Stimulated activated CD4-positive, alpha-beta T cell treated with anti-CD3 and anti-CD28 coated beads, Interleukin-4, amount 100 ng/mL, for 24 hours (primary cell): Measurements from ENCODE around the gene SCARB1.

Experiments used
- DNase-seq: peaks from one replicate; pipeline ENCODE4 v3.0.0-alpha.2; 2020

The SCARB1 gene

DNA sequence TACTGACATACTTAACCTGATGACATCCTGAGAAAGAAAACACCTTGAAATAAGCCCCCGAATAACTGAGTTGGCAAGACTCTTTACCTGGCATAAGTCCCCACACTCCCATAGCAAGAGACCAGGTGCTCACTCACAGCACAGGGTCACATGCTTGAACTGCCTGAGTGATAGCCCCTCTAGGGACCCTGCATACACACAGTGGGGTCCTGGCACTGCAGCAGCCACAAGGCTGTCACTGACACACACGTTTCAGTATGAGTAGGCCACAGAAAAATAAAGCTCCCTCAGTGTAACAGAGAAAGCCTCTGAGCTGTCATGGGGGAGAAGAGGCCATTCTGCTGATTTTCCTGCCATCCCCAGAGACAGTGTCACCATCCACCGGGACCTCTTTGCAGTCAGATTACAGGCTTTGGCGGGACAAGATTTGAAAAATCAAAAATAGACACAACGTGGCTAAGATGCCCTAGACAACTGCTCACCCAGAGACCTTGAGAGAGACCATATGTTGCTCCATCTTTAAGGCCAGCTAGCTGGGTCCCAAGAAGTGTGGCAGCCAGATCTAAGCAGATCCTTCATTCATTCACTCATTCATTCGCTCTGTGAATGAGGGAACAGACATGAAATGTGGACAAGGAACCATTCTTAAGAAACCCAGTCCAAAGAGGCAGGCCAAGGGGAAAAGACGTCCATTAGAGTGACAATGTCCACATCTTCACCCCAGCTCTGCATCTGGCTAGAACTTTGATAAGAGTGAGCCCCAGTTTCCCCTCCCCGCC, 1.6 kb downstream of the SCARB1 start:
- no peak for DNase-seq

DNA sequence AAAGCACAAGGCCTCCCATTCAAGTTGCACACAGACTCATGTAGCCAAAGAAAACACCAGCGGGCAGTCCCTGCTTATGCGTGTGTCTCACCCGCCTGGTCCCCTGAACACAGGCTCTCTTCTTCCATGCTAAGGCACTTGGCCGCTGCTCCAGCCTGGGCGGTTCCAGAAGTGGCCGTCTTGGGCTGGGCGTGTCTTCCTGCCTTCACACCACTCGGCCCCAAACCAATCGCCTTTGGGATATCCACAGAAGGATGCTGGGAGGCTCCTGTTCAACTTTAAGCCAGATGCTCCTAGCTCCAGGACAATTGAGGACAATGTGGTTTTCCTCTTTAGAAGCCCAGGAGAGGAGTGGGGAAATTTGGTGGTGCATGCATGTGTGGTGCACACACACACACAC, 2.2 kb downstream of the SCARB1 start:
- no peak for DNase-seq

DNA sequence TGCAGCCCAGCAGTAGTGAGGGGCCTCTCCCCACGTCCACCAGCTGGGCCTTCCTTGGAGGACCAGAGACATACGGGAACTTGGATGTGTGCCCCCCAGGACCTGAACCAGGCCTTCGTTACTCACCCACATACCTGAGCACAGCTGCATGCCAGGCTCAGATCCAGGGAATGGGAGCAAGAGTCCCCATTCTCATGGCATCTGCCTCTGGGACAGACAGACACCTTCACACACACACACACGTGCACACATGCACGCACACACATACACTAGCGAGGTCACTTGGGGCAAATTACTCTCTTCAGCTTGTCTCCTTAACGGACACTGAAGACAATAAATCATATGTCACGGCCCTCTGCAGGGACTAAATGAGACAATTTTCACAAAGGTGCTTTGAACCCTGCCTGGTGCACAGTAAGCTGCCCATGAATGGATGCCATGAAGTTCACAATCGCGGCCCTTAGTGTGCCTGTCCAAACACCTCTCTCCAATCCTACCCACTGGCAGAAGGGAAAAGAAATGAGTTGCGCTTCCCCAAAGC, 5.7 kb downstream of the SCARB1 start:
- no peak for DNase-seq

DNA sequence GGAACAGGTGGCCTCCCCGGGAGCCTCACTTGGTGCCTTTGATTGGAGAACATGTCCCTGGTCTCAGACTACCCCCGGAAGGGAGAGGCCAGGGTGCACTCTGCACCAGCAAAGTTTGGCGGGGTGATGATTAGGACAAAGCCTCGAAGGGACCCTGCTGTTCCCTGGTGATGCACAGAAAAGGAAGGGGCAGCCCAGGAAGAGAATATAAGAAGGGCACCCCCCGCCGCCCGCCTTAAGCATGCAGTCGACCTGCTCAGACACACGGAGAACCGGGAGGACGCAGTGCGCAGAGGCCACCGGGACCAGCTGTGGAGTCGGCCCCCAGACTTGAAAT, 6.9 kb downstream of the SCARB1 start:
- DNase-seq = no peak

DNA sequence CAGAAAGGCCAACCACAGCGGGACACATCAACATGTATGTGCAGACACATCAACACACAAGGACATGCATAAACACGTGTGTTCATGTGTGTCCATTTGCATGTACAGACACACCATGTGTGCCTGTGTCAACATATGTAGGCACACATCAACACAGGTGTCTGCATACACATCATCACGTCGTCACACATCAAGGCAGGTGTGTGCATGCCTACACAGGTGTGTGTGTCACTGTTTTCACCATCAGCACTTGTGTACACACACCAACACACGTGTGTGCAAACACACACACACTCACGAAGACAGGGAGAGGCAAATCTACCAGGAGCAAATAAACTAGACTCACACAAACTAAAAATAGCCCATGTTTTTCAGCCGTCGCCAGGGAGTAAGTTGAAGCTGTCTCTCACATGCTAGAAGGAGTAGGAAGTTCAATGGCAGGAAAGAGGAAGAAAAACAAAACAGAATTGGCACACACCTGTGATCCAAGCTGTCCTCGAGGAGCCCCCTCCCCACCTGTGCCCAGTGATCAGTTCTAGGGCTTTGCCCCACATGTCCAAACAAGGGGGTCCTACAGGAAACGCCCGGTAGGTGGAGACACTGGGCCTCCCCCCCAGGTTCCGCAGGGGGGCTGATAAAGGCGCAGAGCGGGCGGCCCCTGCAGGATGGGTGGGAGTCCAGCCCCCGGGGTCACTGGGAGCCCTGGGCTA, 7.4 kb downstream of the SCARB1 start:
- DNase-seq = no peak

DNA sequence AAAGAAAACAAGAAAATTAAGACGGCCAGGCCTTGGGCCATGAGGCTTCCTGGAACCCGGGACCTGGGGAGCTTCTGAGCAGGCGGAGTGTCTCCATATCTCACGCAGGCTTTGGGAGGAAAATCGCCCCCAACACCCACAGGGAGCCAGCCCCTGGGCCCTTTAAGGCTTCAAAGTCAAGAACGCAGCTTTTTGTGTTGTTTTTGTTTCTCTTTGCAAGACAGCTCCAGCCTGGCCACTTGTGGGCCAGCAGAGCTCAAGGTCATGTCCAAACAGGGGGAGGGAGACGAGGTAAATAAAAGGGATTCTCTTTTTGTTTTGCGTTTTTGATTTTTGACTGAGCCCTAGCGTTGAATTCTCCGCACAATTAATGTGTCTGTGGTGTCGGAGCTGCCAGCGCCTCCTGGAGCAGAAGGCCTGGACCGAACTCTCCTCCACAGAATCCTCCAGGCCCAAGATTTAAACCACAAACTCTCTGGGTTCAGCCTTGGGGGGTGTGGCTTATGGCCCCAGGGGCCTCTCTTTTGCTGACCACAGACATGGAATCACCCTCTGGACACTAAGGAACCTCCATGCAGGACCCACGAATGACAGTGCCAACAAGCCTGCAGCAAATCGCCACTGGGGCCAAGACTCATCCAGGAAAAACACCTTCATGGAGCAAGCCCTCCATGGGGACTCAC, 8.2 kb downstream of the SCARB1 start:
- DNase-seq = no peak

DNA sequence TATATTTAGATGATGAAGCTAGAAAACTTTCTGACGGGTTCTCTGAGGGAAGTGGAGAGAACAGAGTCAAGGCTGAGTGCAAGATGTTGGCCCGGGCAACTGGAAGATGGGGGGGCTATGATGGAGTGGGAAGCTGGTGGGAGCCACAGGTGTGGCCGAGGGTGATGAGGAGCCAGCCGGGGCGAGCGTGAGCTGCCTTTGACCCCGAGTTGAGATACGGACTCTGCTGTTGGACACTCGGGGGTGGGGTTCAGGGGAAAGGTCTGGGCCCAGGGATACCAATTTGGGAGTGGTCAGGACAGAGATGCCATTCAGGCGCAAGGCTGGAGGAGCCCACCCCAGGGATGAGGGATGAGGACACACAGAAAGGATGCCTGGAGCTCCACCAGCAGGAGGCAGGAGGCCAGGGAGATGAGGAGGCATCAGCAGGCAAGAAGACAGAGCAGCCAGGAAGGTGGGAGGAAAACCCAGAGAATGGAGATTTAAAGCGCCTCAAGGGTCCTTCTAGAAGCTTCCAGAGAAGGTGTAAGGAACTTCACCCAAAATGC, 9.0 kb downstream of the SCARB1 start:
- DNase-seq = no peak

DNA sequence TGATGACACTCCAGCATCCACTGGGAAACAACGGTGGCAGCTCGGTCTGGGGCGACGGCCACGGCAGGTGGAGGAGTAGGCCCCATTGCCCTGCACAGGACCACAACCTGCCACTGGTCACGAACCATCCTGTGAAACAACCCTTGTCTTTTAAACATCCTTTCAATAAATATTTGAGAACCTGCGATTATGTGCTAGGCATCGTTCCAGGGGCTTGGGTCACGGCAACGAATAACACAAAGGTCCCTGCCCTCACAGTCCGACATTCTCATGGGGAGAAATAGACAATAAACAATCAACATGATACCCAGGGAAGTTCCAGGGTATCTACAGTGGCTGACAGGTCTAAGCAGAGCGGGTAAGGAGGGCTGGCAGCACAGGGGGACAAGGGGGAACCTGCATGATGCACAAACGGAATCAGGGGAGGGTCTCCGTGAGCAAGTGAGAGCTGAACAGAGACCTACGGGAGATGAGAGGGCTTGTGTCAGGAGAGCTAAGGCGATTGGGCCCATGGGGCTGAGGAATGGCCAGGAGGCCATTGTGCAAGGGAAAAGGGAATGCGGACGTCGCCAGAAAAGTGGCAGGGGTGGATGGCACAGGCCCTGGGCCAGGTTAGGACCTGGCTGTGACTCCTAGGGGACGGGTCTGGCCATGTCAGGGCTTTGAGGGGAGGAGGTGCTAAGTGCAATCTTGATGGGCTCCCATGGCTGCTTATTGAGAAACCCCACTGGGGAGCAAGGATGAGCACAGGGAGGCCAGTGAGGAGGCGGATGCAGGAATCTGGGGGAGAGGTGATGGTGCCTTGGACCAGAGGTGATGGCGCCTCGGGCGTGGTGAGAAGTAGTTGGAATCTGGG, 9.7 kb downstream of the SCARB1 start:
- DNase-seq = no peak

DNA sequence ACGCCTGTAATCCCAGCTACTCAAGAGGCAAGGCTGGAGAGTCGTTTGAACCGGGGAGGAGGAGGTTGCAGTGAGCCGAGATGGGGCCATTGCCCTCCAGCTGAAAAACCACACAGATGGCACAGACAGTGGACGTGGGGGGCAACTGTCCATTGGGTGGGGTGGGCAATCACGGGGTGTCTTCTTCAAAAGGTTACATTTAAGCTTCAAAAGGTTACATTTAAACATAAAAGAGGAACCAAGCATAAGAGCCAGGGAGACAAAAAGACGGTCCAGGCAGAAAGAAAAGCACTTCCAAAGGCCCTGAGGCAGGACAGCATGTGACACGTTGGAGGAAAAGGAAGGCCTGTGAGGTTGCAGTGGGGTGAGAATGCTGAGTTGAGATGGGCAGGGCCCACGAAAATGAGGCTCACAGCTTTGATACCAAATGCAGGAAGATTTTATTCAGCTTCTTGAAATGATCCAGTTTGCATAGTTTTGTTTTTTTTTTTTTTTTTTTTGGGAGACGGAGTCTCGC, 10.7 kb downstream of the SCARB1 start:
- DNase-seq = no peak

DNA sequence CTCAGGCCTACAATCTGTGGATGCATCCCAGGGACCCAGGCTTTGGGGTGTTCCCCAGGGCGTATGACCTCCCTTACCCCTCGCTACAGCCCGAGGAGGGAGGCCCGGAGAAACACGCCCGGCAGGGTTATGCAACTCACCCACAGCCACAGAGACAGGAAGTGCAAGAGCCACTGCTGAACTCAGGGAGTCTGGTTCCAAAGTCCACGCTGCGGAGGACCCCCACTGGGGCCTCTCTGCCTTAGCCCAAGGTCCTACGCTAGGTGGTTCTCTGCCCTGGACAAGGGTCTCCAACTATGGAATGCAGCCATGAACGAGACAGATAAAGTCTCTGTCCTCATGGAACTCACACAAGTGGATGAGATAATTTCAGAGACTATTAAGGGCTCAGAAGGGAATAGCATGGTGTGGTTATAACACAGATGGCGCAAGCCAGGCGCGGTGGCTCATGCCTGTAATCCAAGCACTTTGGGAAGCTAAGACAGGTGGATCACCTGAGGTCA, 11.3 kb downstream of the SCARB1 start:
- no peak for DNase-seq

DNA sequence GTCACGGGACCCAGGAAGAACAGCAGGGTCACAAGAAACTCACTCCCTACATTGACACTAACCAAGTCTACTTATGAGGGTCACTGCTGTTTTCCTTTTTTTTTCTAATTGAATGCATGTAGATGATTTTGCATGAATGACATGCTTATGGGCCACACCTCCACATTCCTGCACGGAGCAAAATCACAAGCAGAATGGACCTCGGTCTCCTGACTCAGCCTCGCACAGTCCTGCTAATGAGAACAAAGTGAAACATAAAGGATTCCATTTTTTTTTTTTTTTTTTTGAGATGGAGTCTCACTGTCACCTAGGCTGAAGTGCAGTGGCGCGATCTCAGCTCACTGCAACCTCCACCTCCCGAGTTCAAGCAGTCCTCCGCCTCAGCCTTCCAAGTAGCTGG, 12.3 kb downstream of the SCARB1 start:
- no peak for DNase-seq

DNA sequence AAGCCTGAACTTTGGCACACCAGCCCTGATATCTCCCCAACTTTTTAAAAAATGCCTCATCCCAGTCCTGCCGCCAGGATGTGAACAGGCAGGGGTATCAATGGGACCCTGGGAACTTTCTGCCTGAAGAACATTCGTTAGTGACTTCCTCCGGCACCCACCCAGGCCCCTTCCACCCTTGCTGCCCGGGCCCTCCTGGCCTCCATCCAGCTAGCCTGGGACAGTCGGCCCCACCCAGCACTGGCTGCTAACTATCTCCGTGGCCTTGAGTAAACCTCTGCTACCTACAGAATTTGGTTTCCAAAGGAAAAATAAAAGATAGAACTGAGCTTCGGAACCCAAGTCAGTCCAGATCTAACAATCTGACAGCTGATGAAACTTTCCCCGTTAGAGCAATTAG, 14.3 kb downstream of the SCARB1 start:
- no peak for DNase-seq

DNA sequence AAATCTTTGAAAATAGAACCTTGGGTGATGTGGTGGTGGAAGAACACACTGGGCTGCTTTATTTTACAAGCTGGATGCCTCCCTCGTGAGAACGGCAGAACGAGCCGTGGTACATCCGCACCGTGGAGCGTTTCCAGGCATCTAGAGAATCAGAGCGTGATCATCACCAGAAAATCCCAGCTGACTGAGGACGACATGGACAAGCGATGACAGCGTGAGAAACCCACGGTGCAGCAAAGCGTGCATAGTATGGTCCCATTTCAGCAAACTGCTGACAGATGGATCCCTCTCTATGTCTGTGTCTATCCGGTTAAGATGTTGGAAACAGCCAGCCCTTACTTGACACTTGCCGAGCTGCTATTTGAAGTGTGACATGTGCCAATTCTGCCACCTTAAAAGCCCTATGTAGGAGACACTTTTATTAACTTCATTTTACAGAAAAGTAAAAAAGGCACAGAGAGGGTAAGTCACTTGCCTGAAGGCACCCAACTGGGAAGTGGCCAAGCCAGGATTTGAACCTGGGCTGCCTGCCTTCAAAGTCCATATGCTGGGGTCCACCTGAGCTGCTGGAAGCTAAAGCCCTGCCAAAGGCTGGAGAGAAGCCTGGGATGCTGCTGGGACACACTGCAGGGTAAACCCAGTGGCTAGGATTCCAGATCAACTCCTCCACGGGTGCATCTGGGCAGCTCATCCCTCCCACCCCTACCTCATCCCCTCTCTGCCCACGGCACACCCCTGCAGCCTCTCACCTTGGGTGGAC, 14.9 kb downstream of the SCARB1 start:
- no peak for DNase-seq

DNA sequence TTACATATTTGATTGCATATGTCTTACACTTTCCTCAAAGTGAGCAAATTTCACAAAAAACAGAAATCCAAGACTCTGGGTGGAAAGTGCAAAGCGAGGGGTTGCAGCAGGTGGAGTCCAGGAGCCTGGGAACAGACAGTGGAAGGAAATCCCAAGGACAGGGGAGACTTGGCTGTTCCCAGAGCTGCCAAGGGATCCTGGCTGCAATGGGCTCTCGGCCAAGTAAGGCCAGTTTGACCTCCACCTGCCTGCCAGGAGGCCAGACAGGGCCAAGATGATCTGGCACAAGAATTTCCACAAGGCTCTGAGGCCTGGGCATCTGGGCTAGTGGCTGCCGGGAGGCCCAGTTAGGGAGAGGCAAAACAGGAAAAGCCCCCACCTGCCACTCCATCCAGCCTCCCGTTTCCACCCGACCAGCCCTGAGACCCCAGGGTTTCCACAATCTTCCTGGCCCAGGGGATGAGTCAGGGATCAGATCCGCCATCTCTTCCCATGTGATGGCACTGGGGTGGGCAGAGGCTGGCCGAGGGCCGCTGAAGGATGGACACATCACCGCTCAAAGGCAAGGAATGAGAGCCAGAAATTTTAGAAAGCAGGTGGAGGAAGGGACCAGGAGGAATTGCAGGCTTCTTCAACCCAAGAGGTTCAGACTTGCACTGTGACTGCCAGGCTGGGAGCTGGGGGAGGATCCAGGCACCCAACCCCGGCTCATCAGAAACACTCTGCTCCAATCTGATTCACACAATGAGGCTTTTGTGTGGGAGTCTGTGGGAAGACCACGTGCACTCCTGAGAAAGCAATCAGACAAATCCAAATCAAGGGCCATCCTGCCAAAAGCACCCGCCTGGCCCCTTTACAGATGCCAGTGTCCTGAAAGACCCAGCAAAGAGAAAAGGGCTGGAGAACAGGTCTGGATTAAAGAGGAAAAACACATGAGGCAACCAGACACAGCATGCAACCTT, 16.3 kb downstream of the SCARB1 start:
- DNase-seq = no peak

DNA sequence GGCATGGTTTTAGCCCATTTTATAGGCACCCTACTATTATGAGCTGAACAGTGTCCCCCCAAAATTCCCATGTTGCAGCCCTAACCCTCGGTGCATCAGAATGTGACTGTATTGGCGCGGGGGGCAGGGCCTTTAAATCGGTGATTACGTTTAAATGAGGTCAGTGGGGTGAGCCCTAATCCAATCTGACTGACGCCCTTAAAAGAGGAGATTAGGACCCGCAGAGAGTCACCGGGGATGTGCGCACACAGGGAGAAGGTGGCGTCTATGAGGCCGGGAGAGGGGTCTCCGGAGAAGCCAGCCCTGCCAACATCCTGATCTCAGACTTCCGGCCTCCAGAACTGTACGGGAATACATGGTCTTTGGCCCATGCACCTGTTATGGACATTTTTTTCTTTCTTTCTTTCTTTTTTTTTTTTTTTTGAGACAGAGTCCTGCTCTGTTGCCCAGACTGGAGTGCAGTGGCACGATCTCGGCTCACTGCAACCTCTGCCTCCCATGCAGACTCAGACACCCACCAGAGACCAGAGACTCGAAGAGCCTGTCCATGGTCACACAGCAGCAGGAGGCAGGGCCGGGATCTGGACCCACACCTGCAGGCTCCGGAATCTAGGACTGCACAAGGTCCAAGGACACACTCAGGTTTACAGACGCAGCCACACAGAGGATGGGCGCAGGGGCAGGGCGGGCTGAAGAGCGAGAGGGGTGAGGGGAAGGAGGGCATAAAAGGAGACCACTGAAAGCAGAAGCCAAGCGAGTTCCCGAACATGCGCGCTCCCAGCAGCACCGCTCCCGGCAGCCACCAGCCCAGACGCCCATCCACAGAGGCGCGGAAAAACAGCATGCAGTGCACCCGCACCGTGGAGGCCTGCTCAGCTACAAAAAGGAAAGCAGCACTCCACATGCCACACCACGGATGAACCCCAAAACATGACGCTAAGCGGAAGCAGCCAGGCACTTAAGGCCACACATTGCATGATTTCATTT, 19.0 kb downstream of the SCARB1 start:
- DNase-seq = no peak

DNA sequence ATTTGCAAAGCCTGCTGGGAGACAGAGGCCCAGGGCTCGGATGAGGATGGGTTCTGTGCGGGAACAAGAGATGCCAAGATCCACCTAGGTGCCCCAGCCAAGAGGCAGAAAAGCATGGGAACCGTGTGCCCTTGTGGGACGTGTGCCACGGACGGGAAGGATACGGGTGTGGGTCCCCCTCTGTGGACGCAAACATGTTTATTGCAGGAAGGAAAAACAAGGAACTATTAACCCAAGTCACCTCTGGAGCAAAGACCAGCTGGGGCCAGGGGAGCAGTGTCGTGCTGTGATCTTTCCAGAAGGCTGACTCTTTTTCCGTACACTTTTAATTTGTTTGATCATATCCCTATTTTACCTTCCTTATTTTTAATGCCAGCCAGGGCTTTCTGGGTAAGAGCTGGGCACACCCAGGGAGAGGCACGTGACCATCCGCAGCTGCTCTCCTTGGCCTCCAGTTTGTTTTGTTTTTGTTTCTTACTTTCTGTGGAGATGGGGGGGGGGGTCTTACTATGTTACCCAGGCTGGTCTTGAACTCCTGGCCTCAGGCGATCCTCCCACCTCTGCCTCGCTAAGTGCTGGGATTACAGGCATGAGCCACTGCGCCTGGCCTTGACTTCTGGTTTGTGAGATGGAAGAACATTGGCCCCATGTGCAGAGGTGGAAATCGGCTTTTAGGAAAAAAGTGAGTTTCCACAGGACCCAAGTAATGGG, 20.7 kb downstream of the SCARB1 start:
- DNase-seq = no peak

DNA sequence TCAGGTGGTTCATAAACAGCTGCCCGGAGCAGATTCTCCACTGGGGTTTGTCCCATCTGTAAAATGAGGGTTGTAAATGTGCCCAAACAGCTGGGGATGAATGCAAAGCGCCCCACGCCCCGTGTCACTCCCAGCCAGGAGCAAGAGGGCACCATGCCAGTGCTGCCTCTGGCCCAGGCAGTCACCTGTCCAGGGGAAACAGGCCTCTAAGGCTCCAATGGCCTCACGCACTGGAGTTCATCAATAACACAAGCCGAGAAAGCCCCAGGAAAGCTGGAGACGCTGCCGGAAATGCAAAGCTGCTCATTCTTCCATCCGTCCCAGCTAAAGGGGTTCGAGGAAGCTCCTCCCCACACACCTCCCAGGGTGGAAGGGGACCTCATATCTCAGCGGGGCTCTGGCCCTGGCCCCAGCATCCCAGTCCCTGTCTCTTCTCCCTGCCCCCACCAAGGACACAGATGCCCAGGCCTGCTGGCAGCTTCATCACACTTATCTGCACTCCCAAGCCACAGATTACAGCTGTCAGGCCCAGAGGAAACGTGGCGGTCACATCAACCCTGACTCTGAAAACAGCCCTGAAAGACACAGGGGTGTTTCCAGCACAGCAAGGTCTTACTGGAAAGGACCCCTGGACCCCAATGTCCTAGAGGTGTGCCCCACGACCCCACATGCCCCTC, 21.5 kb downstream of the SCARB1 start:
- no peak for DNase-seq

DNA sequence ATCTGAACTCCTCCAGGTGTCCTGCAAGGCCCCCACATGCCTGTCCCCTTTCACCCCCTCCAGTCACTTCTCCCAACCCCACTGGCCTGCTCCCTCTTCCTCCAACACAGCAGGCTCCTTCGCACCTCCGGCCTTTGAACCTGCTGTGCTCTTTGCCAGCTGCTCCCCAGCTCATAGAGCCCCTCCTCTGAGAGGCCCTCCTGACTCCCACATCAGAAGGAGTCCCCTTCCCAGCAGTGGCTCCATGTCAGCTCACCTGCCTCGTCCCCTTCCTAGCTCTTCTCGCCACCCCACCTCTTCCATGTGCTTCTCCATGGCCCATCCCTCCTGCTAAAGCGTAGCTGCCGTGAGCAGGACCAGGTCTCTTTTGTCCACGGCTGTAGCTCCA, 22.1 kb downstream of the SCARB1 start:
- no peak for DNase-seq
